Heart left ventricle (tissue), 16 donors: ENCODE data around the gene FBXL7. TPM values are rescaled to one million over a fixed set of nuclear protein-coding genes. Genes with fewer than 3 reads are reported as not detected.
A peak's percentile ranks its signal among the peaks of the same experiment; 100 is the strongest.

ENCODE experiments used
- ATAC-seq, 4 donors: fragments of 200-7000 bp; cut with Tn5 transposase; one replicate each; pipeline ENCODE4 v1.9.1; 2020 to 2022; ENCODE audit warnings: moderate library complexity in 4 of 4, mild to moderate bottlenecking in 3 of 4, moderate number of reproducible peaks in 1 of 4
- DNase-seq, 5 donors: peaks; one replicate each; pipeline ENCODE4 v3.0.0-alpha.2; 2020
- H3K27ac ChIP-seq, 12 donors: fragments of 200-600 bp; sonication (generic) in 4 of 12; one replicate each; pipeline versions ENCODE4 v1.5.0 to v1.8.0; 2016 to 2022; ENCODE audit warnings: mild to moderate bottlenecking in 2 of 12
- H3K27me3 ChIP-seq, 9 donors: fragments of 200-600 bp; sonication (generic) in 2 of 9; one replicate each; pipeline versions ENCODE4 v1.5.1 to v1.8.0; 2016 to 2022; ENCODE audit warnings: mild to moderate bottlenecking in 3 of 9
- H3K36me3 ChIP-seq, 9 donors: fragments of 200-600 bp; sonication (generic) in 2 of 9; one replicate each; pipeline versions ENCODE4 v1.5.0 to v1.8.0; 2018 to 2022; ENCODE audit warnings: mild to moderate bottlenecking in 2 of 9
- H3K4me1 ChIP-seq, 12 donors: fragments of 200-600 bp; sonication (generic) in 4 of 12; one replicate each; pipeline versions ENCODE4 v1.5.0 to v1.8.0; 2016 to 2022; ENCODE audit warnings: mild to moderate bottlenecking in 3 of 12
- H3K4me3 ChIP-seq, 12 donors: fragments of 200-600 bp; sonication (generic) in 4 of 12; one replicate each; pipeline versions ENCODE4 v1.5.0 to v1.8.0; 2017 to 2022; ENCODE audit warnings: mild to moderate bottlenecking in 9 of 12, moderate library complexity in 4 of 12
- H3K9me3 ChIP-seq, 12 donors: fragments of 200-600 bp; sonication (generic) in 4 of 12; one replicate each; pipeline versions ENCODE4 v1.5.0 to v1.8.0; 2016 to 2022; ENCODE audit warnings: mild to moderate bottlenecking in 1 of 12
- POLR2A ChIP-seq, 2 donors: fragments of 450-650 bp; IDR thresholded peaks; one replicate each; pipeline ENCODE4 v1.6.1; 2017; ENCODE audit warnings: antibody characterized with exemption in 2 of 2, mild to moderate bottlenecking in 2 of 2, moderate library complexity in 2 of 2
- WGBS, 4 donors: extraction: QIAGEN DNeasy Blood & Tissue Kit in 2 of 4; methylation state at CpG; one replicate each; pipeline versions ENCODE4 v1.1.5 to v1.1.7; 2013 to 2018; 5-methylcytosine and 5-hydroxymethylcytosine counted together
- intact Hi-C, 10 donors: fragments of 100-400 bp; cut with DNase I; formaldehyde crosslinking; loops; one replicate each; pipeline versions ENCODE4 v1.11.1 to v1.14.2; 2022
- polyA plus RNA-seq, 2 donors: library from polyadenylated mRNA; stranded (reverse); fragments of 200-250 nt; gene quantifications; one replicate each; pipeline ENCODE4 v1.2.3, GENCODE V29; 2013
- total RNA-seq, 9 donors: library from RNA; depleted of rRNA in 2 of 9; stranded (reverse); fragments of >200 nt in 2 of 9; fragmentation: NEBNext Ultra II Directional in 3 of 9; extraction: Animal tissue kit (Norgen Biotek cat#: 25700) in 3 of 9; gene quantifications; one replicate each; pipeline versions ENCODE4 v1.1.0 to v1.2.4, GENCODE V29; 2016 to 2023
- TF ChIP-seq, protein P1 (sequence below), 12 donors: fragments of 200-600 bp; sonication (generic) in 4 of 12; IDR thresholded peaks; one replicate each; pipeline versions ENCODE4 v1.5.0 to v1.8.0; 2018 to 2022; ENCODE audit warnings: antibody characterized with exemption in 12 of 12, mild to moderate bottlenecking in 5 of 12
- donor health status: ischemic (EF 13 %, LVEDD 7.1; RV severe dilation, severe dysfunction).
- donor health status: healthy with polysubstance abuse.
- donor health status: DM: no; HTN: yes; CAD: no.
- donor health status: DM: no; HTN: no; CAD: no.
- donor health status: ischemic (EF 25% LVEDD 6.9; RV normal size, moderate dysfunction).
- donor health status: ischemic (EF 25% LVEDD 5.7; RV mildly dilated, moderate dysfunction).
- donor health status: healthy.
- donor health status: DM: yes; HTN: yes; CAD: no.
- donor health status: ischemic (EF 35%, LVEDD 5.7; RV mildly dilated, moderate dysfunction).
- donor health status: nonischemic (EF 11% LVEDD 7.7; RV severe dilation, severe dysfunction).
- donor health status: DM: yes; HTN: yes; CAD: no.
- donor health status: PGD.
- donor health status: ischemic (EF 29% LVEDD 5.4; RV normal size, mild dysfunction).
- donor health status: nonischemic (EF 23%, LVEDD 6.1; RV moderate dilation, normal function).

Gene FBXL7
- total and polyA plus RNA-seq, 11 donors, result 8.7 to 27.6 (median 24.3) TPM

GRCh38 chr5:15621094-15621493 lies 121.1 kb downstream of the FBXL7 start:
- Histone ChIP-seq H3K36me3 (no peaks in the 10 kb centered on the region), H3K9me3 (no peaks in the 10 kb centered on the region), H3K27me3 (no peaks in the 10 kb centered on the region), H3K27ac (peak overlapping the region in 2 of 12 donors; percentile 22 to 58), H3K4me3 (no peak overlapping the region), H3K4me1 (peaks cover 0 to 33% (median 16%) of the 10 kb centered on the region in 12 donors)
- intact Hi-C loops, result loop anchor here in 1 of 10 donors (10.0 kb wide), 1 partner anchor 164 kb away; no protein-coding TSS in a partner anchor
- WGBS, 4 donors, result 8 to 21% (median 17%) methylated on average over 1 of the region's 1 CpG
- no peak for TF ChIP-seq POLR2A (IDR thresholded peaks at IDR 0.05)
- TF ChIP-seq, protein P1, sequence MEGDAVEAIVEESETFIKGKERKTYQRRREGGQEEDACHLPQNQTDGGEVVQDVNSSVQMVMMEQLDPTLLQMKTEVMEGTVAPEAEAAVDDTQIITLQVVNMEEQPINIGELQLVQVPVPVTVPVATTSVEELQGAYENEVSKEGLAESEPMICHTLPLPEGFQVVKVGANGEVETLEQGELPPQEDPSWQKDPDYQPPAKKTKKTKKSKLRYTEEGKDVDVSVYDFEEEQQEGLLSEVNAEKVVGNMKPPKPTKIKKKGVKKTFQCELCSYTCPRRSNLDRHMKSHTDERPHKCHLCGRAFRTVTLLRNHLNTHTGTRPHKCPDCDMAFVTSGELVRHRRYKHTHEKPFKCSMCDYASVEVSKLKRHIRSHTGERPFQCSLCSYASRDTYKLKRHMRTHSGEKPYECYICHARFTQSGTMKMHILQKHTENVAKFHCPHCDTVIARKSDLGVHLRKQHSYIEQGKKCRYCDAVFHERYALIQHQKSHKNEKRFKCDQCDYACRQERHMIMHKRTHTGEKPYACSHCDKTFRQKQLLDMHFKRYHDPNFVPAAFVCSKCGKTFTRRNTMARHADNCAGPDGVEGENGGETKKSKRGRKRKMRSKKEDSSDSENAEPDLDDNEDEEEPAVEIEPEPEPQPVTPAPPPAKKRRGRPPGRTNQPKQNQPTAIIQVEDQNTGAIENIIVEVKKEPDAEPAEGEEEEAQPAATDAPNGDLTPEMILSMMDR (IDR thresholded peaks at IDR 0.05), result no peak
- peak in 1 of 4 donors; percentile 26 for ATAC-seq
- DNase-seq, result no peak

DNA sequence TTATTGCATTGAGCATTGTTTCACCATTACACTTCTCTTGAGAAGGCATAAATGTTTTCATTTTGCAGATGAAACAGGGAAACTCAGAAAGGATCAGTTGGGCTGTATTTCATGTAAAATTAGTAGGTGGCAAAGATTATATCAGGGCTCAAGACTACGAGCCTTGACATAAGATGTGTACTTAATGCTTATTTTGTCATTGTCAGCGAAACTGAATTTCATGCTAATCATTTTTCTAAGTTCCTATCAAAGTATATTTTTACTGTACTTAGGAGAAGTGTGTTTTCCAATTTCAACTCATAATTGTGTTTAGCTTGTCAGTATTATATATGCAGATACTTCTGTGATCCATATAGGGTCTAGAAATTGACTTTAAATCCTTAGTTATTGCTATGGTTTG lies 123.8 kb downstream of the FBXL7 start:
- Histone ChIP-seq H3K4me1 (peaks cover 0 to 40% (median 20%) of the 10 kb centered on the region in 12 donors), H3K27me3 (no peaks in the 10 kb centered on the region), H3K9me3 (no peaks in the 10 kb centered on the region), H3K4me3 (no peak overlapping the region), H3K27ac (no peak overlapping the region), H3K36me3 (no peaks in the 10 kb centered on the region)
- no peak for DNase-seq
- 95 to 96% (median 95%) methylated on average over 2 of the region's 2 CpGs for WGBS, 4 donors
- no peak for ATAC-seq
- intact Hi-C loops, result loop anchor here in 1 of 10 donors (10.0 kb wide), 1 partner anchor 161 kb away; no protein-coding TSS in a partner anchor
- TF ChIP-seq POLR2A (IDR thresholded peaks at IDR 0.05), result no peak
- TF ChIP-seq, protein P1 (IDR thresholded peaks at IDR 0.05), result no peak

DNA sequence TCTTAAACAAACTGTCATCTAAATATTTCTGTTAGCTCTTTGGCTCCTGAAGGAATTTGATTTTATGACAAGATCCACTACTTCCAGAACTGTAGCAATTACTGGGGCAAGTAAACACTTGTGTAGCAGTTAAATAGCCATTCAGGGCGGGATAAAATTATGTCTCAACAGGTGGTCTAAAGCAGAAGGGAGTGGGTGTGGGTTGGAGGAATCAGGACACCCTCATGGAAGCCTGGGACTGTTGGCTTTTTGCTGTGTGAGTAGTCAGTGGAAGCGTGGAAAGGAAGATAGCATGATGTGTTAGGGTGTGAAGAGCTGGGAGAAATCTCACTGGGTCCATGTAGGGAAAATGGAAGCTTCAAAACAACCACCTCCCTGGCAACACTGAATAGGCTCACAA lies 127.1 kb downstream of the FBXL7 start:
- H3K9me3 ChIP-seq, result no peaks in the 10 kb centered on the region
- intact Hi-C loops, result loop anchor here in 1 of 10 donors (10.0 kb wide), 1 partner anchor 158 kb away; no protein-coding TSS in a partner anchor
- WGBS, 4 donors, result 76 to 88% (median 86%) methylated on average over 2 of the region's 2 CpGs
- H3K4me1 ChIP-seq, result peaks cover 0 to 46% (median 25%) of the 10 kb centered on the region in 12 donors
- DNase-seq (no peak), ATAC-seq (no peak)
- H3K27me3 ChIP-seq, result no peaks in the 10 kb centered on the region
- no peak overlapping the region for H3K4me3 ChIP-seq
- no peaks in the 10 kb centered on the region for H3K36me3 ChIP-seq
- H3K27ac ChIP-seq, result peak overlapping the region in 1 of 12 donors; percentile 31
- TF ChIP-seq, protein P1 (IDR thresholded peaks at IDR 0.05), result no peak
- no peak for TF ChIP-seq POLR2A (IDR thresholded peaks at IDR 0.05)

- intact Hi-C loops, result loop anchor here in 1 of 10 donors (10.0 kb wide), 1 partner anchor 157 kb away; no protein-coding TSS in a partner anchor
- DNase-seq (no peak), ATAC-seq (no peak)
- H3K9me3 ChIP-seq, result no peaks in the 10 kb centered on the region
- 49 to 73% (median 59%) methylated on average over 2 of the region's 2 CpGs for WGBS, 4 donors
- H3K4me3 ChIP-seq, result no peak overlapping the region
- H3K36me3 ChIP-seq, result no peaks in the 10 kb centered on the region
- peak overlapping the region in 1 of 12 donors; percentile 31 for H3K27ac ChIP-seq
- H3K4me1 ChIP-seq, result peaks cover 0 to 46% (median 25%) of the 10 kb centered on the region in 12 donors
- H3K27me3 ChIP-seq, result no peaks in the 10 kb centered on the region
- TF ChIP-seq, protein P1 (IDR thresholded peaks at IDR 0.05), result no peak
- TF ChIP-seq POLR2A (IDR thresholded peaks at IDR 0.05), result no peak
These were observed 127.7 kb downstream of the FBXL7 start for GRCh38 chr5:15627647-15628046.
